Ascending aorta (tissue), 2 donors: ENCODE results near the gene RALGAPB. TPM values are rescaled to one million over a fixed set of nuclear protein-coding genes. Genes with fewer than 3 reads are reported as not detected.
"Not testable (repeated sequence)": the region's sequence is repeated elsewhere in the genome, so short reads cannot be mapped to it uniquely, and the experiment has no call there.

Experiments used
- DNase-seq, 2 donors: peaks; one replicate each; pipeline ENCODE4 v3.0.0-alpha.2; 2019; ENCODE audit warnings: low spot score in 2 of 2
- H3K27ac ChIP-seq, 2 donors: fragments of 200-600 bp; sonication (generic); one replicate each; pipeline ENCODE4 v1.5.1; 2016 to 2017; ENCODE audit warnings: mild to moderate bottlenecking in 1 of 2
- H3K27me3 ChIP-seq: fragments of 200-600 bp; sonication (generic); one replicate; pipeline ENCODE4 v1.5.1; 2017
- H3K36me3 ChIP-seq, 2 donors: fragments of 200-600 bp; sonication (generic); one replicate each; pipeline ENCODE4 v1.5.1; 2016
- H3K4me1 ChIP-seq, 2 donors: fragments of 200-600 bp; sonication (generic); one replicate each; pipeline ENCODE4 v1.5.1; 2016 to 2017; ENCODE audit warnings: mild to moderate bottlenecking in 1 of 2
- H3K4me3 ChIP-seq, 2 donors: fragments of 200-600 bp; sonication (generic); one replicate each; pipeline ENCODE4 v1.5.1; 2016 to 2017; ENCODE audit warnings: mild to moderate bottlenecking in 1 of 2
- H3K9me3 ChIP-seq, 2 donors: fragments of 200-600 bp; sonication (generic); one replicate each; pipeline ENCODE4 v1.5.1; 2016
- CTCF ChIP-seq, 3 experiments: fragments of 200-600 bp in 2 of 3; fragments of 450-650 bp in 1 of 3; sonication (generic) in 2 of 3; IDR thresholded peaks; one replicate each; pipeline ENCODE4 v1.5.1; 2016 to 2019; ENCODE audit warnings: antibody characterized with exemption in 3 of 3, mild to moderate bottlenecking in 1 of 3, moderate library complexity in 1 of 3
- intact Hi-C: fragments of 100-400 bp; cut with DNase I; formaldehyde crosslinking; loops from one replicate; pipeline ENCODE4 v1.15.1; 2023
- total RNA-seq: library from RNA; depleted of rRNA; stranded (reverse); fragments of >200 nt; gene quantifications from one replicate; pipeline ENCODE4 v1.1.0, GENCODE V29; 2016

Gene RALGAPB
- total RNA-seq, 1 donor from 2014 or later = 19.4 TPM

DNA sequence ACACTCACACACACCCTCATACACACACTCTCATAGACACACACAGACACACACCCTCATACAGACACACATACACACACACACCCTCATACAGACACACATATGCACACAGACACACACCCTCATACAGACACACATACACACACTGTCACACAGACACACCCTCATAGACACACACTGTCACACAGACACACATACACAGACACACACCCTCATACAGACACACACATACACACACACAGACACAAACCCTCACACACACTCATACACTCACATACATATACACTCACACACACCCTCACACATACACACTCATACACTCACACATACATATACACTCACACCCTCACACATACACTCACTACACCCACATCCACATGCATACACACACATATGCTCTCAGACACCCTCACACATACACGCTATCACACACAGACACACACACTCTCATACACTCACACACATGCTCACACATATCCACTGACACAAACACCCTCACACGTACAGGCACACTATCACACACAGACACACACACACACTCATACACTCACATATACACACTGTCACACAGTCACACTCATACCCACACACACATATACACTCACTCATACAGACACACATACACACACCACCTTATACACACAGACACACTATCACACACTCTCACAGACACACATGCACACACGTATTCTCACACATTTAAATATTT is 117.5 kb downstream of the RALGAPB start:
- intact Hi-C loops = no loop called here
- Histone ChIP-seq H3K27me3 (no peaks in the 10 kb centered on the region), H3K4me3 (no peak overlapping the region), H3K4me1 (no peaks in the 10 kb centered on the region), H3K27ac (no peak overlapping the region), H3K9me3 (no peaks in the 10 kb centered on the region), H3K36me3 (no peaks in the 10 kb centered on the region)
- DNase-seq = no peak
- TF ChIP-seq CTCF (IDR thresholded peaks at IDR 0.05) = no peak

DNA sequence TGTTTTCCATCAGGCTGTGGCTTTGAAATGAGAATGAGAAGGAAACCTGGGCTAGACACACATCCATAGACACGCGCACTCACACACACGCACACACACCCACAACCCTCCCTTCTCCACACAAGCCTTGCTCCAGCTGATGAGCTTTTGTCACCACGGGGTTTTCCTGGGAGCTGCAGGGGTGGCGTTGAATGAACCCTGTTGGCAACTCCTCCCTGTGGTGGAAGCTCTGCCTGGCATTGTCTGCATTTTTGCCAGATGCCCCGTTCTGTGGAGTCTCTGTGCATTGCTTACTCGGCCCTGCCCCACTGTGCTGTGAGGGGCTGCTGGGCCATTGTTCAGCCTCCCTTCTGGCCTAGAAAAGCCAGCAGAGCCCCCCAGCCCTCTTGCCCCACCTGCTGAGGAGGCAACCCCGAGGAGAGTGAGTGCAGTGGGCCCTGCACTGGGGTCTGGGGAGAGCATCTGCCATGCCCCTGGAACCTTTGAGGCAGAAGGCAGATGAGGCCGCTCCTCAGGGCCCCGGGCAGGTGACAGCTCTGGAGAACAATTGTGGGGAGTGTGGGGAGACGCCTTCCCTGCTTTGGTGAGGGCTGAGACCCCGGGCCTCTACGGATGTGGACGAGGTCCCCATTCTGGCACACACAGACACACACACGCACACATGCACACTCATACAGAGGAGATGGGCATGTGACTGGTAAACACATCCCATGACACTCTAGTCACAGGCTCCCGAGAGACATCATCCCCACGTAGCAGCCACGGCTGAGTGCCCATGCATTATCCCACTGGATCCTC is 118.2 kb downstream of the RALGAPB start:
- Histone ChIP-seq H3K27ac (no peak overlapping the region), H3K9me3 (no peaks in the 10 kb centered on the region), H3K4me1 (no peaks in the 10 kb centered on the region), H3K4me3 (no peak overlapping the region), H3K27me3 (no peaks in the 10 kb centered on the region), H3K36me3 (no peaks in the 10 kb centered on the region)
- TF ChIP-seq CTCF (IDR thresholded peaks at IDR 0.05) = no peak
- DNase-seq = no peak
- intact Hi-C loops = no loop called here

DNA sequence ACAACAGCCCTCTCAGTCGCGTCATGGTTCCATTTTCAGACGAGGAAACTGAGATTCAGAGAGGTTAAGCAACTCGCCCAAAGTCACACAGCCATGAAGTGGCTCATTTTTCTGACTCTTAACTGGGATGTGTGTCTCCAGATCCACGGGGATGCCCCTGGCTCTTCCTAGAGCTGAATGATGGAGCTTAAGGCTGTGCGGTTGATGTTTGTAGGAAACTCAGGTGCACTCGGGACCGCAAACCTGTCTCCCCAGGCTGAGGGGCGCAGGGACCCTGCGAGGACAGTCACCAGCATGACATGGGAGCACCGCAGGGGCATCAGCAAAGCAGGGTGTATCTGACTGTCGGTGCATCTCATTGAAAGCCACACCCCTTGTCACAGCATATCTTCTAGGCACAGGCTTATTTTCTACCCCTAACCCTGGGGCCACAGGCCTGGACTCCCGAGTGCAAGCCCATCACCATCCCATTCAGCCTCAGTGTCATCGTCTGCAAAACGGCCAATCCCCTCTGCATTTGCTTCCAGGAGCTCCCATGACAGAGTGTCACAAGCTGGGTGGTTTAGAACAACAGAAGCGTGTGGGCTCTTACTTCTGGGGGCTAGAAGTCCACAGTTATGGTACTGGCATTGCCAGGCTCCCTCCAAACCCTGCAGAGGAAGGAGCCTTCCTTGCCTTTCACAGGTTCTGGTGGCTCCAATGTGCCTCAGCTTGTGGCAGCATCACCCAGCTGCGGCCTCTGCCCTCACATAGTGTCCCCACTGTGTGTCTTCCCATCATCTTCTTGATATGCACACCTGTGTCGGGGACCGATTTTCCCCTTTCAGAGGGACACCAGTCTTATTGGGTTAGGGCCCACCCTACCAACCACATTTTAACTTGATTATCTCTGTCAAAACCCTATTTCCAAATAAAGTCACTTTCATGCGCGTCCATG is 119.1 kb downstream of the RALGAPB start:
- Histone ChIP-seq H3K27me3 (no peaks in the 10 kb centered on the region), H3K4me1 (no peaks in the 10 kb centered on the region), H3K27ac (no peak overlapping the region), H3K4me3 (no peak overlapping the region), H3K9me3 (no peaks in the 10 kb centered on the region), H3K36me3 (no peaks in the 10 kb centered on the region)
- TF ChIP-seq CTCF (IDR thresholded peaks at IDR 0.05) = no peak
- no peak for DNase-seq
- intact Hi-C loops = no loop called here

GRCh38 chr20:38592411-38592790 is 119.8 kb downstream of the RALGAPB start:
- H3K27me3 ChIP-seq, H3K36me3 ChIP-seq, H3K27ac ChIP-seq, intact Hi-C loops, DNase-seq, H3K4me1 ChIP-seq, H3K9me3 ChIP-seq, H3K4me3 ChIP-seq: not testable (repeated sequence)

DNA sequence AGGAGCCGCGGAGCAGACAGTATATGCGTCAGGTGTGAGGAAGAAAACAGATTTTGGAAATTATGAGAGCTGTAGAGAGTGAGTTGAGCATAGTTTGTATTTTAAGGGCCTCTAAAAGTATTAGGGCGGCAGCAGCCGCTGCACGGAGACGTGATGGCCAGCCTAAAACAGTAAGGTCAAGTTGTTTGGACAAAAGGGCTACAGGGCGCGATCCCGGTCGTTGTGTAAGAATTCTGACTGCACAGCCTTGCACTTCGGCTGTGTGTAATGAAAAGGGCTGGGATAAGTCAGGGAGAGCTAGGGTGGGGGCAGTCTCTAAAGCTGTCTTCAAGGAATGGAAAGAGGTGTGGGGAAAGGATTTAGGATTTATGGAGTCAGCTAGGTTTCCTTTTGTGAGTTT is 121.6 kb downstream of the RALGAPB start:
- H3K4me1 ChIP-seq, intact Hi-C loops, H3K4me3 ChIP-seq, H3K36me3 ChIP-seq, H3K9me3 ChIP-seq, DNase-seq, H3K27ac ChIP-seq, H3K27me3 ChIP-seq: not testable (repeated sequence)

DNA sequence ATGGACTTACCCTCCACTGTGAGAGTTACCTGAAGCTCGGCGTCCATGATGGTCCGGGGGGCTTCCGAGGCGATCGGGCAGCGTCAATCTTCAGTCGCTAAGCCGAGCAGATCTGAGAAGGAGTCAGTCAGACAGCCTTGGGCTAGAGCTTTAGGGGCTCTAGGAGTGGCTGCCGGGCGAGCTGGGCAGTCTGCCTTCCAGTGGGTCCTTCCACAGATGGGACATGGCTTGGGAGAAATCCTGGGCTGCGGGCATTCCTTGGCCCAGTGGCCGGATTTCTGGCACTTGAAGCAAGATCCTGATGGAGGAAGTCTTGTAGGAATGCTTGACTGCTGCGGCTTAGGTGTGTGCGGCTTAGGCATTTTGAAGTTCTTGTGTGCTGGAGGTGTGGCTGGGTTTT is 123.2 kb downstream of the RALGAPB start:
- H3K27me3 ChIP-seq, H3K9me3 ChIP-seq, H3K4me1 ChIP-seq, H3K4me3 ChIP-seq, H3K27ac ChIP-seq, H3K36me3 ChIP-seq, intact Hi-C loops, DNase-seq: not testable (repeated sequence)
